Neural cell (in vitro differentiated cells): ENCODE data around the gene CRTC1. TPM values are rescaled to one million over a fixed set of nuclear protein-coding genes. Genes with fewer than 3 reads are reported as not detected.

ENCODE experiments used
- H2AFZ ChIP-seq: fragments of 200-600, 300-800 bp; sonication (generic), shearing (Covaris generic); 2 replicates; pipeline ENCODE4 v1.6.0; 2014; ENCODE audit warnings: low read depth, mild to moderate bottlenecking, antibody characterized with exemption, low read length, moderate library complexity
- H3F3A ChIP-seq: fragments of 200-600 bp; shearing (Covaris generic); 2 replicates; pipeline ENCODE4 v1.6.1; 2016; ENCODE audit warnings: mild to moderate bottlenecking, moderate library complexity, mixed read lengths, antibody characterized with exemption, low read length; ENCODE audit not compliant: insufficient read depth, poor library complexity, severe bottlenecking
- H3K27ac ChIP-seq: fragments of 200-600, 300-800 bp; sonication (generic), shearing (Covaris generic); 2 replicates; pipeline ENCODE4 v1.5.1; 2014; ENCODE audit warnings: mild to moderate bottlenecking, low read length, moderate library complexity
- H3K27me3 ChIP-seq: fragments of 300-800, 200-600 bp; sonication (generic), shearing (Covaris generic); 2 replicates; pipeline ENCODE4 v1.6.0; 2014; ENCODE audit warnings: mild to moderate bottlenecking, low read depth, low read length, moderate library complexity; ENCODE audit not compliant: insufficient read depth
- H3K36me3 ChIP-seq: fragments of 300-800, 200-600 bp; sonication (generic), shearing (Covaris generic); 2 replicates; pipeline ENCODE4 v1.5.1; 2014; ENCODE audit warnings: mild to moderate bottlenecking, antibody characterized with exemption, low read length, moderate library complexity; ENCODE audit not compliant: insufficient read depth
- H3K4me2 ChIP-seq: fragments of 300-800, 200-600 bp; sonication (generic), shearing (Covaris generic); 2 replicates; pipeline ENCODE4 v1.6.0; 2014; ENCODE audit warnings: mild to moderate bottlenecking, low read length
- H3K4me3 ChIP-seq: fragments of 300-800, 200-600 bp; sonication (generic), shearing (Covaris generic); 2 replicates; pipeline ENCODE4 v1.5.1; 2014; ENCODE audit warnings: mild to moderate bottlenecking, low read length, moderate library complexity
- H3K79me2 ChIP-seq: fragments of 200-600 bp; shearing (Covaris generic); replicated peaks from 2 replicates; pipeline ENCODE4 v1.6.0; 2014; ENCODE audit warnings: mild to moderate bottlenecking, low read length, moderate library complexity; ENCODE audit not compliant: insufficient read depth
- H3K9ac ChIP-seq: fragments of 300-800, 200-600 bp; sonication (generic), shearing (Covaris generic); 2 replicates; pipeline ENCODE4 v1.6.1; 2016; ENCODE audit warnings: mild to moderate bottlenecking, low read length, mixed read lengths
- H3K9me2 ChIP-seq: fragments of 200-600 bp; shearing (Covaris generic); 2 replicates; pipeline ENCODE4 v1.6.1; 2016; ENCODE audit warnings: mild to moderate bottlenecking, low read length, mixed read lengths; ENCODE audit not compliant: insufficient read depth
- H3K9me3 ChIP-seq: fragments of 200-600, 300-800 bp; sonication (generic), shearing (Covaris generic); 2 replicates; pipeline ENCODE4 v1.6.1; 2016; ENCODE audit warnings: mild to moderate bottlenecking, mixed run types, low read length, moderate library complexity, mixed read lengths
- H4K20me1 ChIP-seq: fragments of 200-600 bp; shearing (Covaris generic); 2 replicates; pipeline ENCODE4 v1.6.1; 2016; ENCODE audit warnings: mild to moderate bottlenecking, mixed run types; ENCODE audit not compliant: insufficient read depth
- EP300 ChIP-seq: fragments of 450-650 bp; conservative IDR thresholded peaks from 2 replicates; pipeline ENCODE4 v1.6.1; 2014; ENCODE audit warnings: antibody characterized with exemption, mild to moderate bottlenecking, moderate library complexity; ENCODE audit not compliant: poor library complexity, severe bottlenecking
- EZH2 ChIP-seq: fragments of 200-600, 300-800 bp; shearing (Covaris generic), sonication (generic); IDR thresholded peaks from 2 replicates; pipeline ENCODE4 v1.6.1; 2014; ENCODE audit warnings: antibody characterized with exemption, low read length, borderline replicate concordance, mild to moderate bottlenecking; ENCODE audit not compliant: insufficient read depth, poor library complexity, severe bottlenecking
- MXI1 ChIP-seq: fragments of 450-650 bp; conservative IDR thresholded peaks from 2 replicates; pipeline ENCODE4 v1.6.1; 2014; ENCODE audit warnings: antibody characterized with exemption, mild to moderate bottlenecking; ENCODE audit not compliant: poor library complexity, severe bottlenecking
- POLR2AphosphoS5 ChIP-seq: IDR thresholded peaks from 2 replicates; pipeline ENCODE4 v1.6.1; 2012
- RAD21 ChIP-seq: fragments of 450-650 bp; conservative IDR thresholded peaks from 2 replicates; pipeline ENCODE4 v1.6.1; 2014; ENCODE audit warnings: antibody characterized with exemption, mild to moderate bottlenecking, moderate library complexity
- SMC3 ChIP-seq: fragments of 450-650 bp; conservative IDR thresholded peaks from 2 replicates; pipeline ENCODE4 v1.6.1; 2014; ENCODE audit warnings: antibody characterized with exemption, mild to moderate bottlenecking, moderate library complexity; ENCODE audit not compliant: poor library complexity
- TAF1 ChIP-seq: IDR thresholded peaks from 2 replicates; pipeline ENCODE4 v1.6.1; 2012; ENCODE audit warnings: low read depth
- polyA plus RNA-seq: library from polyadenylated mRNA; depleted of rRNA; stranded (reverse); fragments of >200 nt; gene quantifications from 2 replicates; pipeline ENCODE4 v1.2.3, GENCODE V29; 2014
- TF ChIP-seq, protein P1 (sequence below): IDR thresholded peaks from 2 replicates; pipeline ENCODE4 v1.6.1; 2012; ENCODE audit warnings: borderline replicate concordance
- TF ChIP-seq, protein P2 (sequence below): fragments of 450-650 bp; IDR thresholded peaks from 2 replicates; pipeline ENCODE4 v1.5.1; 2014; ENCODE audit warnings: antibody characterized with exemption, mild to moderate bottlenecking, moderate library complexity; ENCODE audit not compliant: poor library complexity, severe bottlenecking

The CRTC1 gene
- polyA plus RNA-seq, 1 donor from 2014 or later, result 10.4 TPM

DNA sequence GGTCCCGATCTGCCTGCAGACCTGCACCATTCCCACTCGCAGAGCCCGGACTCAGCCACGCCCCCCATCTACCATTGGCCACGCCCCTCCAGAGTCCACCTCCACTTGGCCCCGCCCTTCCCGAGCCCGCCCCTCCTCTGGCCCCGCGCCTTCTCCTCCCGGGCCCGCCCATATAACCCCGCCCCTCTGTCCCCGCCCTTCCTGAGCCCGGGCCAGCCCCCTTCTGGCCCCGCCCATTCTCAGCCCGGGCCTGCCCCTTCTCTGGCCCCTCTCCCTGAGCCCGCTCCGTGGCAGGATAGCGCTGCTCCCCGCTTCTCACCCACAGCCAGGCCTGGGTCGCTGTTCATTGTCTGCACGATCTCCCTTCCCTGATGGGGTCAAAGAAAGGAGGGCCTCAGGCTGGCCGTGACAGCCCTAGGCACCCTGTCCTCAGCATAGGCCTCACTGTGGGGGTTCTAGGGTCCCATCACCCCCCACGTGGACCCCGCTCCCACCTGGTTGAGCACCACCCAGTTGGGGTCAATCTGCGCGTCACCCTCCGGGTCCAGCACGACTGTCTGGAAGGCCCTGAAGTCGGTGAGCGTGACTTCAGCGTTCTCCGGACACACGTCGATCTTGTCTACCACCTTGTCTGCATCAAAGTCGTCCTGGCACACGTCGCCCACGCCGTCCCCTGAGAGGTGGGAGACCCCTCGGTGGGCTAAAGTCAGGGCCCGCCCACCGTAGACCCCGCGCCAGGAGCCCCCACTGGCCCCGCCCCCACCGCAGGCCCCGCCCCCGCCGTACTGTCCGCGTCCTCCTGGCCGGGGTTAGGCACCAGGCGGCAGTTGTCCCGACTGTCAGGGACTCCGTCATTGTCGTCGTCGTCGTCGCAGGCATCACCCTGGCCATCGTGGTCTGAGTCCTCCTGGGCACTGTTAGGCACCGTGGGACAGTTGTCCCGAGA is 102.0 kb downstream of the CRTC1 start:
- Histone ChIP-seq H3K27me3 (peaks cover 59% of the 10 kb centered on the region), H3K4me2 (no peak overlapping the region), H3F3A (no peaks in the 10 kb centered on the region), H3K27ac (no peak overlapping the region), H2AFZ (no peak overlapping the region), H3K36me3 (no peaks in the 10 kb centered on the region), H3K9ac (no peak overlapping the region), H4K20me1 (no peaks in the 10 kb centered on the region), H3K9me3 (peaks cover 8% of the 10 kb centered on the region), H3K79me2 (no peaks in the 10 kb centered on the region), H3K9me2 (no peaks in the 10 kb centered on the region), H3K4me3 (no peak overlapping the region)
- TF ChIP-seq SMC3 (no peak), EP300 (no peak), EZH2 (no peak), POLR2AphosphoS5 (no peak), MXI1 (no peak), RAD21 (no peak), TAF1 (no peak)
- TF ChIP-seq, protein P1, sequence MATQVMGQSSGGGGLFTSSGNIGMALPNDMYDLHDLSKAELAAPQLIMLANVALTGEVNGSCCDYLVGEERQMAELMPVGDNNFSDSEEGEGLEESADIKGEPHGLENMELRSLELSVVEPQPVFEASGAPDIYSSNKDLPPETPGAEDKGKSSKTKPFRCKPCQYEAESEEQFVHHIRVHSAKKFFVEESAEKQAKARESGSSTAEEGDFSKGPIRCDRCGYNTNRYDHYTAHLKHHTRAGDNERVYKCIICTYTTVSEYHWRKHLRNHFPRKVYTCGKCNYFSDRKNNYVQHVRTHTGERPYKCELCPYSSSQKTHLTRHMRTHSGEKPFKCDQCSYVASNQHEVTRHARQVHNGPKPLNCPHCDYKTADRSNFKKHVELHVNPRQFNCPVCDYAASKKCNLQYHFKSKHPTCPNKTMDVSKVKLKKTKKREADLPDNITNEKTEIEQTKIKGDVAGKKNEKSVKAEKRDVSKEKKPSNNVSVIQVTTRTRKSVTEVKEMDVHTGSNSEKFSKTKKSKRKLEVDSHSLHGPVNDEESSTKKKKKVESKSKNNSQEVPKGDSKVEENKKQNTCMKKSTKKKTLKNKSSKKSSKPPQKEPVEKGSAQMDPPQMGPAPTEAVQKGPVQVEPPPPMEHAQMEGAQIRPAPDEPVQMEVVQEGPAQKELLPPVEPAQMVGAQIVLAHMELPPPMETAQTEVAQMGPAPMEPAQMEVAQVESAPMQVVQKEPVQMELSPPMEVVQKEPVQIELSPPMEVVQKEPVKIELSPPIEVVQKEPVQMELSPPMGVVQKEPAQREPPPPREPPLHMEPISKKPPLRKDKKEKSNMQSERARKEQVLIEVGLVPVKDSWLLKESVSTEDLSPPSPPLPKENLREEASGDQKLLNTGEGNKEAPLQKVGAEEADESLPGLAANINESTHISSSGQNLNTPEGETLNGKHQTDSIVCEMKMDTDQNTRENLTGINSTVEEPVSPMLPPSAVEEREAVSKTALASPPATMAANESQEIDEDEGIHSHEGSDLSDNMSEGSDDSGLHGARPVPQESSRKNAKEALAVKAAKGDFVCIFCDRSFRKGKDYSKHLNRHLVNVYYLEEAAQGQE, result no peak
- TF ChIP-seq, protein P2, sequence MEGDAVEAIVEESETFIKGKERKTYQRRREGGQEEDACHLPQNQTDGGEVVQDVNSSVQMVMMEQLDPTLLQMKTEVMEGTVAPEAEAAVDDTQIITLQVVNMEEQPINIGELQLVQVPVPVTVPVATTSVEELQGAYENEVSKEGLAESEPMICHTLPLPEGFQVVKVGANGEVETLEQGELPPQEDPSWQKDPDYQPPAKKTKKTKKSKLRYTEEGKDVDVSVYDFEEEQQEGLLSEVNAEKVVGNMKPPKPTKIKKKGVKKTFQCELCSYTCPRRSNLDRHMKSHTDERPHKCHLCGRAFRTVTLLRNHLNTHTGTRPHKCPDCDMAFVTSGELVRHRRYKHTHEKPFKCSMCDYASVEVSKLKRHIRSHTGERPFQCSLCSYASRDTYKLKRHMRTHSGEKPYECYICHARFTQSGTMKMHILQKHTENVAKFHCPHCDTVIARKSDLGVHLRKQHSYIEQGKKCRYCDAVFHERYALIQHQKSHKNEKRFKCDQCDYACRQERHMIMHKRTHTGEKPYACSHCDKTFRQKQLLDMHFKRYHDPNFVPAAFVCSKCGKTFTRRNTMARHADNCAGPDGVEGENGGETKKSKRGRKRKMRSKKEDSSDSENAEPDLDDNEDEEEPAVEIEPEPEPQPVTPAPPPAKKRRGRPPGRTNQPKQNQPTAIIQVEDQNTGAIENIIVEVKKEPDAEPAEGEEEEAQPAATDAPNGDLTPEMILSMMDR, result no peak

DNA sequence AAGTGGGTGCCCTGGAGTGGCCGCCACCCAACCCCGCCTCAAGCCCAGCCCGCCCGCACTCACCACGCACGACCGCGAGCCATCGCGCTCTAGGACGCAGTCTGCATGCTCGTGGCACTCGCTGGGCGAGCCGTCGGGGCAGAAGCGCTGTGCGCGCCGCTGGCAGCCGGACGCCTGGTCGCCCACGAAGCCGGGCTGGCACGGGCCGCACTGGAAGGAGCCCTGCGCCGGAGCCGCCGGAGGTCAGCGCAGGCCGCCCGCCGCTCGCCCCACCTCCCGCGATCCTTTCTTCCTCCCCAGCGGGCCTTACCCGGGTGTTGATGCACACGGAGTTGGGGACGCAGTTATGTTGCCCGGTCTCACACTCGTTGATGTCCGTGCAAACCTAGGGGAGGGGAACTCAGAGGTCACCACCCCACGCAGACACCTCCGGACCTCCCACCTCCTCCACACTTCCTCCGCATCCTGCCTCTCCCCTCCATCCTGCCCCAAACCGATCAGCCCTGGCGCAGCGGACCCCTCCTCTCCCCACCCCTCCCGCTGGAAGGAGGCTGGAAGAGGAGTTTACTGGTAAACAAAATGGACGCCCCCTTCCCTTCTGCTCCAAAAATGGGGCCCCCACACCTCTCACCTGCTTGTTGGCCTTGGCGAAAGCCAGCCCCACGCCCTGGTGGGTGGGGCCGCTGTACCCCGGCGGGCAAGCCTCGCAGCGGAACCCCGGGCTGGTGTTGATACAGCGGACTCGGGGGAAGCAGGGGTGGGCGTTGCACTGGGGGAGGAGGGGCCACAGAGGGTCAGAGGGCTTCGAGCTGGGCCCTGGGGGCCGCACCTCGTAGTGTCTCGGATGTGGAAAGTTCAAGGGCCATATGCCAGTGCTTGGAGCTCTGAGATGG is 105.3 kb downstream of the CRTC1 start:
- no peak overlapping the region for H2AFZ ChIP-seq
- peaks cover 92% of the 10 kb centered on the region for H3K27me3 ChIP-seq
- no peaks in the 10 kb centered on the region for H3K79me2 ChIP-seq
- peaks cover 8% of the 10 kb centered on the region for H3K9me3 ChIP-seq
- TF ChIP-seq RAD21 (no peak), EZH2 (peak; percentile 24)
- H3K27ac ChIP-seq, result no peak overlapping the region
- H3F3A ChIP-seq, result no peaks in the 10 kb centered on the region
- peak overlapping the region; percentile 57 for H3K4me3 ChIP-seq
- H4K20me1 ChIP-seq, result no peaks in the 10 kb centered on the region
- no peak overlapping the region for H3K9ac ChIP-seq
- H3K36me3 ChIP-seq, result no peaks in the 10 kb centered on the region
- no peak overlapping the region for H3K4me2 ChIP-seq
- no peaks in the 10 kb centered on the region for H3K9me2 ChIP-seq
